ENCODE results near the gene KCNQ4.

- no peak for TF ChIP-seq CTCF (IDR thresholded peaks at IDR 0.05; ENCODE audit: low read depth, low read length, poor library complexity, severe bottlenecking)
- no peak for TF ChIP-seq EZH2phosphoT487 (IDR thresholded peaks at IDR 0.05; ENCODE audit: borderline replicate concordance, low read length)
Observed at GRCh38 chr1:40820911-40821693, 37.5 kb downstream of the KCNQ4 start.

Data from DOHH2 (cell line).